GM10266 (cell line): Measurements from ENCODE around the gene UBE2V1.
"Not testable (repeated sequence)": the region's sequence is repeated elsewhere in the genome, so short reads cannot be mapped to it uniquely, and the experiment has no call there.

Source experiments
- DNase-seq: peaks from one replicate; pipeline ENCODE4 v3.0.0; 2012; ENCODE audit errors: extremely low spot score
- CTCF ChIP-seq: IDR thresholded peaks from 2 replicates; pipeline ENCODE4 v1.5.1; 2012; ENCODE audit warnings: mild to moderate bottlenecking, low read depth; ENCODE audit not compliant: control insufficient read depth, insufficient read depth; ENCODE audit errors: missing control alignments

The UBE2V1 gene

DNA sequence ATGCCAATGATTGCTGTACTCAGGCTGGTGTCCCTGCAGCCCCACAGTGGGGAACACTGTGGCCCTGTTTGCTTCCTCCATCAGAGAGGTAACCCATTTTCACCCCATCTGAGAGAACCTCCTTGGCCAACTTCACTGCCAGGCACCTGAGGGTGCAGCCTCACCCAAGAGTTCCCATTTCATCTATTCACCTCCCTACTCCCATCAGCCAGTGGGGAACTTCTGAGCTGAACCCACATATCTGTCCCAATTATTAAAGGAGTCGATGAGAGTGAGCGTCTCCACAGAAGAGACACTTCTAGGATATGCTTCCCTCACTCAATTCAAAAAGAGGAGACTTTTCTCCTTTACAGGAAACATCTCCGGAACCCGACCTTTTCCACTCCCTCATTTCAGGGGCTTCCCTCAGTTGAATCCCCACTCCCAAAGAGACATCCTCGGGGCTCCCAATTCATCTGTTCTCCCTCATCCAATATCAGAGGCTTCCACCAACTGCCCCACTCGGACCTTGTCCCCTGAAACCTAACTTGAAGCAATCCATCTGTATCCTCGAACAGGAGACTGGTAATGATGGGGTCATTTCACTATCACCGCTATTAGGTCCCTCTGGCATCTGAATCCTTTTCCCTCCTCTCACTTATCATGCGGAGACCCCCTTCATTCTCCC lies 988 bp downstream of the UBE2V1 start:
- DNase-seq = no peak
- no peak for TF ChIP-seq CTCF

DNA sequence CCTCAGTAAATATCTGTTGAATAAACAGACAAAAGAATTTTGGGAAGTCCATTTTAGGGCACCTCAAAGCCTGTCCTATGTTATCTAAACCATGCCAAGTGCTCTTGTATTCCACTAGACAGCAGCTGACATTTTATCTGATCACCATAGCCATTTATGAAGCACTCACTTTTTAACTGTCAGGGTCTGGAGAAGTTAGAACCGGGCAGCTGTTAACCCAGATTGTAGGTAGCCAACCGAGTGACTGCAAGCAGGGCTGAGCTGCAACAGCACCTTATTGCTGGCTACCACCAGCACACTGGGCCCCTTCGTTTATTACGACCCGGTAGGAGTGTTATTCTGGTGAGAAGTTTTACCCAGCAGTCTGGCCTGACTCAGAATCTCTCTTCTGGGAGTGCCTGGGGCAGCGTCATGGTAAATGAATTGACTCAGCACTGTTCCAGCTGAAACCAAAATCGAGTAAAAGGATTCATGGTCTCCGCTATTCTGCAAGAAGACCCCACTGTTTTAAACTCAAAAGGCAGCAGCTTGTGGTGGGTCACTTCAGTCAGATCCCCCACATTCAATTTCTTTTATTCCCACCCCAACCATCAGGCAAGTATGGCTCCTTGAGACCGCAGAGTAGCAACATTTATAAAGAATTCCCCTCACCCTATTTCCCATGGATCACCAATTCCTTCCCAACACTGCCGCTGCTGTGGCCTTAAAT lies 1.7 kb downstream of the UBE2V1 start:
- no peak for TF ChIP-seq CTCF
- peak; percentile 45 for DNase-seq

DNA sequence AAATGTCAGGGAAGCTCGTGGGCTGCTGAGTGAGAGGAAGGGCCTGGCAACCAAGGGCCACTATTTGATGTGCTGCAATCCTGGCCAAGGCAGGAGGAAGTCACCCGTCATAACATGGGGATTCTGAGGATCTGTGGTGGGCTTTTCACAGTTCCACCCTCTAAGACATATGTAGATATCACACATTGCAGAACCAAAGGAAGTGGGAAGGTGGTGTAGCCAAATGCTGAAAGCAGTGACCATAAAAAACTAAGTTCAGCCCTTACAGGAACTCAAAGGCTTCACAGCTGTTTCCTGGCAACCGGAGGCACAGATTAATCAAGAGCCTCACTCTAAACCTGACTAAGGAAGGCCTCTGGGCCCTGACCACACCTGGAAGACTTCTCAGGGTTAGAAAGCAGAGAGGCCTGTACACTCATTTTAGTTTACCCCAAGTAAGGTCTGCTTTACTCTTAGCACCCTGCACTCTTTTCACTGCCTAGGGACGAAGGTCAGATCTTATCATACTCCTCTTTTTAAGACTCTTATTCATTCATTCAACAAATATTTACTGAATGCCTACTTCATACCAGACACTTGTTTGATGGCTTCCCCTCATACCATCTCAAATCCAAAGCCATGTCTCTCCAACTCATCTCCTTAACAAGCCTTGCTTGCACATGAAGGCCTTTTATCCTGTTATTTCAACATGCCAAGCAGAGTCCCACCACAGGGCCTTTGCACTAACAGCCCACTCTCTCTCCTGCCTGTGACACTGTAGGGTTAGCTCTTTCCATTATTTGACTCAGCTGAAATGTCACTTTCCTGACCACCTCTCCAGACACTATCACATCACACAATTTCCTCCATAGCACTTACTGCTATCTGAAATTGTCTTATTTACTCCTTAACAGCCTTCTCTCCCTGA lies 2.6 kb downstream of the UBE2V1 start:
- TF ChIP-seq CTCF = no peak
- DNase-seq = peak; percentile 69

DNA sequence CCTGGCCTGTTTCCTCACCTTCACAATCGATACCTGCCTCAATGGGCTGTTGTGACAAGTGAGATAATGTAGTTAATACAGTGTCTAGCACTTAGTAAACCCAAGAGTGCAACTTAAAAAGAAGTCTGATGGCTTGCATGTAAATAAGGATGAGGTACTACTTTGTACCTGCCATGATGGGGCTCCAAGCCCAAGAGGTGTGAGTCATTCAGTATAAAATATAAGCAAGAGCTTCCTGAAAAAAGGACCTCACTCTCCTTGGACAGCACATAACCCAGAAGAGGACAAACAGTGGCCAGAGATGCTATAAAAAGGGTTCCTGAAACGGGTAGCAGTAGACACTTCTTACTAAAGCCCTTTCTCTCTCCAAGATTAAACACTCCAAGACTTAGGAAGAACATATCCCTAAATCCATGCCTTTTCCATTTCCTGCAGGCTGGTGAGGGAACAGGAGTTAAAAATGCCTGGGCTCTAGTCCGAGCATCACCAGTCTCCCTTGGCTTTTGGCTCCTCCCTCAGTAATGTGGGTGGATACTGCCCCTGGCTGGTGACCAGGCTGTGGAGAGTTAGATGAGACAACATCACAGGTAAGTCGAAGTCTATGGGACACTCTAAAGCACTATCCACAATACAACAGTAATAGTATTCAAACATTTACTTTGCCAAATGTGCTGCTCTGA lies 4.3 kb downstream of the UBE2V1 start:
- DNase-seq = no peak
- TF ChIP-seq CTCF = no peak

GRCh38 chr20:50107796-50108331 lies 5.1 kb downstream of the UBE2V1 start:
- no peak for DNase-seq
- no peak for TF ChIP-seq CTCF

DNA sequence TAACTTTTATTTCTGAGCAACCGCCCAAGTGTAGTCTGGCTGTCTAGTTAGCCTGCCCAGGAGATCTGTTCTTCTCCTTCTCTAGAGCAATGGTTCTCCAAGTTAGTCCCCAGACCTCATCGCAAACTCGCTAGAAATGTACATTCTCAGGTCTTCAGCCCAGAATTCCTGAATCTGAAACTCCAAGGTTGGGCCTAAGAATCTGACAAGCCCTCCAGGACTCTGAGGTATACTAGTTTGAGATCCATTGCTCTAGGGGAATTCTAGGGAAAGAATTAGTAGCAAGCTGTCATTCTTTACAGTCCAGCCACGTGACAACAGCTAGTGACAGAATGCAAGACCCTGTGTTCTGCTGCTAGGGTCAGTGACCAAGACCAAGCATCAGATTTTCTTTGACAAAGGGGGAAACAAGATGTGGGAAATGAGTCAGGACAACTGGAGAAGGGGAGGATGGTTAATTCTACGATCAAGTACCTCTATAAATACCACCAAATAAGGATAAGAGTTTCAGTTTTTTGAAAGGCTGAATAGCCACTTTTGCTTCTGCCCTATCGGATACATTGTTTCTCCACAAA lies 5.8 kb downstream of the UBE2V1 start:
- DNase-seq = no peak
- TF ChIP-seq CTCF = no peak

- DNase-seq = not testable (repeated sequence)
Observed at GRCh38 chr20:50106669-50107068, 6.3 kb downstream of the UBE2V1 start.

DNA sequence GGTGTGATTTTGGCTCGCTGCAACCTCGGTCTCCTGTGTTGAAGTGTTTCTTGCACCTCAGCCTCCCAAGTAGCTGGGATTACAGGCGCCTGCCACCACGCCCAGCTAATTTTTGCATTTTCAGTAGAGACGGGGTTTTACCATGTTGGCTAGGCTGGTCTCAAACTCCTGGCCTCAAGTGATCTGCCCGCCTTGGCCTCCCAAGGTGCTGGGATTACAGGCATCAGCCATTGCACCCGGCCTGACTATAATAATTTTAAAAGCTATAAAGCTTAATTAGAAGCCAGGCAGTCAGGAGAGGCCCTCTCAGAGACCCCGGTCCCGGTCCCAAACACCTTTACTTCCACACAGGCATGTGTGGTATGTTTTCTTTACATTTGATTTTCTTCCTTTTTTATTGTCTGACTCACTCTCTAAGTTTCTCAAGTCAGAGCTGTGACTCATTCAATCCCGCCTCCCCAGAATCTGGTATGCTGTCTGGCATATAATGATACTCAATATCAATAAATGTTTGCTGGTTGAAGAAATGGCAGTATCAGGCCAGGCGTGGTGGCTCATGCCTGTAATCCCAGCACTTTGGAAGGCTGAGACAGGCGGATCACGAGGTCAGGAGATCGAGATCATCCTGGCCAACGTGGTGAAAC lies 9.4 kb downstream of the UBE2V1 start:
- DNase-seq = not testable (repeated sequence)

GRCh38 chr20:50102551-50102950 lies 10.4 kb downstream of the UBE2V1 start:
- DNase-seq = not testable (repeated sequence)
